GM12878 (cell line): ENCODE measurements around the gene KRT24. TPM values are rescaled to one million over a fixed set of nuclear protein-coding genes. Genes with fewer than 3 reads are reported as not detected.

Experiments used
- ATAC-seq: fragments of 200-7000 bp; cut with Tn5 transposase; 3 replicates; pipeline ENCODE4 v1.9.1; 2020; ENCODE audit warnings: mild to moderate bottlenecking, moderate library complexity
- BruUV-seq: library from RNA; stranded (reverse); fragments of 400-500 nt; replicated peaks from 2 replicates; lab custom pipeline; 2021; lab: Mats Ljungman, UMichigan
- CTCF ChIA-PET: fragments of 300-600 bp; sonication (Branson Sonifier 250); formaldehyde crosslinking; extraction: SDS; loops from one replicate; lab custom pipeline; 2021; ENCODE audit warnings: inconsistent platforms; lab: Yijun Ruan, JAX
- POLR2A ChIA-PET: fragments of 350-600 bp; formaldehyde crosslinking; extraction: SDS; loops from one replicate; lab custom pipeline; 2021; ENCODE audit warnings: inconsistent platforms; lab: Charles Lee
- RAD21 ChIA-PET: fragments of 300-600 bp; sonication (Branson Sonifier 250); formaldehyde crosslinking; loops from one replicate; lab custom pipeline; 2023; ENCODE audit warnings: antibody characterized with exemption; ENCODE audit not compliant: unreplicated experiment; lab: Charles Lee
- SMC1A ChIA-PET: fragments of 300-600 bp; sonication (Branson Sonifier 250); formaldehyde crosslinking; loops from one replicate; lab custom pipeline; 2023; ENCODE audit not compliant: unreplicated experiment, uncharacterized antibody; lab: Charles Lee
- DNase-seq: peaks from one replicate; pipeline ENCODE4 v3.0.0-alpha.2; 2011; ENCODE audit warnings: low read depth, low spot score
- FAIRE-seq: peaks from 3 replicates; lab custom pipeline; 2011; peaks lifted over from hg19 to GRCh38; lab: Jason Lieb, UNC
- H2AFZ ChIP-seq: 2 replicates; pipeline ENCODE4 v1.6.0; 2011; ENCODE audit warnings: low read depth, low read length, control low read depth; ENCODE audit not compliant: control insufficient read depth
- H3K27ac ChIP-seq: 2 replicates; pipeline ENCODE4 v1.5.1; 2011; ENCODE audit warnings: control low read depth; ENCODE audit not compliant: control insufficient read depth, insufficient read depth
- H3K27me3 ChIP-seq, 2 experiments: replicated peaks in 1 of 2; 2 replicates each; pipeline versions ENCODE4 v1.6.0 to v1.6.1; 2011; ENCODE audit warnings: low read length in 1 of 2; ENCODE audit not compliant: control insufficient read depth in 2 of 2, insufficient read depth in 2 of 2
- H3K36me3 ChIP-seq, 2 experiments: 2 replicates each; pipeline ENCODE4 v1.5.1; 2011; ENCODE audit warnings: low read length in 1 of 2; ENCODE audit not compliant: control insufficient read depth in 2 of 2, insufficient read depth in 2 of 2
- H3K4me1 ChIP-seq: 2 replicates; pipeline ENCODE4 v1.6.1; 2011; ENCODE audit warnings: mild to moderate bottlenecking, low read length, moderate library complexity, mixed read lengths; ENCODE audit not compliant: control insufficient read depth, insufficient read depth
- H3K4me2 ChIP-seq: 2 replicates; pipeline ENCODE4 v1.6.0; 2011; ENCODE audit warnings: control low read depth; ENCODE audit not compliant: control insufficient read depth, insufficient read depth
- H3K4me3 ChIP-seq: fragments of 200-600 bp; sonication (generic); 2 replicates; pipeline ENCODE4 v1.5.1; 2016
- H3K79me2 ChIP-seq: 2 replicates; pipeline ENCODE4 v1.6.0; 2011; ENCODE audit warnings: low read length; ENCODE audit not compliant: control insufficient read depth, insufficient read depth
- H3K9ac ChIP-seq: 2 replicates; pipeline ENCODE4 v1.8.0; 2011; ENCODE audit warnings: low read length, control low read depth, mixed read lengths; ENCODE audit not compliant: control insufficient read depth, insufficient read depth
- H3K9me3 ChIP-seq: replicated peaks from 3 replicates; pipeline ENCODE4 v1.5.1; 2011; ENCODE audit warnings: mild to moderate bottlenecking, low read length; ENCODE audit not compliant: control insufficient read depth, insufficient read depth
- H4K20me1 ChIP-seq: 2 replicates; pipeline ENCODE4 v1.6.0; 2011; ENCODE audit not compliant: control insufficient read depth, insufficient read depth
- NRF1 ChIP-seq: conservative IDR thresholded peaks from 2 replicates; pipeline ENCODE4 v1.6.1; 2011; ENCODE audit warnings: mild to moderate bottlenecking, low read depth, low read length, improper control_type of control experiment
- WRNIP1 ChIP-seq: IDR thresholded peaks from 2 replicates; pipeline ENCODE4 v1.6.1; 2011; ENCODE audit warnings: low read depth, low read length, improper control_type of control experiment, borderline replicate concordance
- WGBS: methylation state at CpG from one replicate; pipeline ENCODE4 v1.1.6; 2016; ENCODE audit warnings: low lambda C conversion rate; ENCODE audit not compliant: insufficient replicate concordance, insufficient coverage; ENCODE audit errors: missing lambda C conversion rate; 5-methylcytosine and 5-hydroxymethylcytosine counted together
- in situ Hi-C: fragments of 300-500 bp; cut with MboI; formaldehyde crosslinking; loops from 9 replicates; pipeline ENCODE4 v1.14.3; 2018; ENCODE audit warnings: mixed read lengths
- intact Hi-C: fragments of 100-400 bp; cut with micrococcal nuclease; formaldehyde crosslinking; loops from one replicate; pipeline ENCODE4 v1.14.2; 2022; ENCODE audit not compliant: unreplicated experiment
- polyA plus RNA-seq, 11 experiments: library from polyadenylated mRNA; depleted of rRNA in 4 of 11; unstranded in 6 of 11; stranded (reverse) in 5 of 11; fragments of >200 nt; fragmentation: Nextera tagmentation in 4 of 11; fragmentation: Illumina TruSeq in 1 of 11; extraction: Ambion mirVana in 4 of 11; extraction: Trizol in 1 of 11; gene quantifications; 1 replicate in 1 of 11; 2 replicates in 10 of 11; pipeline versions ENCODE4 v1.2.1 to v1.2.3, GENCODE V29; 2011 to 2016; ENCODE audit warnings: inconsistent platforms in 2 of 11, missing spikeins in 2 of 11, low read depth in 1 of 11
- total RNA-seq, 4 experiments: library from RNA; depleted of rRNA in 3 of 4; stranded (reverse); fragments of >200 nt in 3 of 4; fragmentation: Illumina TruSeq in 1 of 4; extraction: Trizol in 1 of 4; gene quantifications; 2 replicates each; pipeline versions ENCODE4 v1.2.1 to v1.2.3, GENCODE V29; 2013 to 2021
- TF ChIP-seq, protein P1 (sequence below): fragments of 150-350 bp; IDR thresholded peaks from 2 replicates; pipeline ENCODE4 v1.6.1; 2016; ENCODE audit warnings: low read depth, low read length
- TF ChIP-seq, protein P2 (sequence below): fragments of 150-350 bp; IDR thresholded peaks from 2 replicates; pipeline ENCODE4 v1.6.1; 2014; ENCODE audit warnings: mild to moderate bottlenecking, low read depth, low read length
- TF ChIP-seq, protein P3 (sequence below): fragments of 450-650 bp; IDR thresholded peaks from 2 replicates; pipeline ENCODE4 v1.6.1; 2017; ENCODE audit warnings: mild to moderate bottlenecking, moderate library complexity

The KRT24 gene
- total and polyA plus RNA-seq, 10 of the 15 experiments (the other 5 are each of a cell fraction or from before 2014, with no cell fraction given): not detected

DNA sequence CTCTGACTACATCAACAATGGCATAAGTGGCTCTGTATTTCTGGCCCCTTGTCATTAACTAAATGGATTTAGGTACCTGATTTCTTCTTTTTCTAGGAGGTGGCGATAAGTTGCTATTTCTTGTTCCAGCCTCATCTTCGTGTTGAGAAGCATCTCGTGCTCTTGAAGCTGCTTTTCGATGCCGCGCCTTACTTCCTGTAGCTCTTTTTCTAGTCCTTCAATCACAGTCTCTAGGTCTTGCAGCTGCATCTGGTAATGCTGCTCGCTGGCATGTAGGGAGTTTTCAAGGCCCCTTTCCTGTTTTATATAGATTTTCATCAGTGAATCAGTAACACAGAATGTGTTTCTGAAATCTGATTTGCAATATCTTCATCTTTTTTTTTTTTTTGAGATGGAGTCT, 43.6 kb downstream of the KRT24 start:
- Histone ChIP-seq H4K20me1 (no peaks in the 10 kb centered on the region), H3K27ac (no peak overlapping the region), H2AFZ (no peak overlapping the region), H3K27me3 (peaks cover 1 to 13% of the 10 kb centered on the region in 2 experiments; a peak in 2 of 4 replicates), H3K4me1 (no peaks in the 10 kb centered on the region), H3K9me3 (no peaks in the 10 kb centered on the region), H3K4me3 (no peak overlapping the region), H3K9ac (no peak overlapping the region), H3K79me2 (no peaks in the 10 kb centered on the region), H3K36me3 (no peaks in the 10 kb centered on the region), H3K4me2 (no peak overlapping the region)
- intact Hi-C loops (no loop called here), in situ Hi-C loops (no loop called here)
- CTCF ChIA-PET: no interaction called here
- BruUV-seq: no TSS peak
- 60% methylated on average over 7 of the region's 7 CpGs for WGBS
- SMC1A ChIA-PET: interaction anchor here (1.0 kb wide), 1 partner anchor 131 kb away, joined by 3 read pairs; no protein-coding TSS in a partner anchor
- POLR2A ChIA-PET: no interaction called here
- FAIRE-seq (no peak), DNase-seq (no peak), ATAC-seq (no peak)
- RAD21 ChIA-PET: no interaction called here
- TF ChIP-seq, protein P1, sequence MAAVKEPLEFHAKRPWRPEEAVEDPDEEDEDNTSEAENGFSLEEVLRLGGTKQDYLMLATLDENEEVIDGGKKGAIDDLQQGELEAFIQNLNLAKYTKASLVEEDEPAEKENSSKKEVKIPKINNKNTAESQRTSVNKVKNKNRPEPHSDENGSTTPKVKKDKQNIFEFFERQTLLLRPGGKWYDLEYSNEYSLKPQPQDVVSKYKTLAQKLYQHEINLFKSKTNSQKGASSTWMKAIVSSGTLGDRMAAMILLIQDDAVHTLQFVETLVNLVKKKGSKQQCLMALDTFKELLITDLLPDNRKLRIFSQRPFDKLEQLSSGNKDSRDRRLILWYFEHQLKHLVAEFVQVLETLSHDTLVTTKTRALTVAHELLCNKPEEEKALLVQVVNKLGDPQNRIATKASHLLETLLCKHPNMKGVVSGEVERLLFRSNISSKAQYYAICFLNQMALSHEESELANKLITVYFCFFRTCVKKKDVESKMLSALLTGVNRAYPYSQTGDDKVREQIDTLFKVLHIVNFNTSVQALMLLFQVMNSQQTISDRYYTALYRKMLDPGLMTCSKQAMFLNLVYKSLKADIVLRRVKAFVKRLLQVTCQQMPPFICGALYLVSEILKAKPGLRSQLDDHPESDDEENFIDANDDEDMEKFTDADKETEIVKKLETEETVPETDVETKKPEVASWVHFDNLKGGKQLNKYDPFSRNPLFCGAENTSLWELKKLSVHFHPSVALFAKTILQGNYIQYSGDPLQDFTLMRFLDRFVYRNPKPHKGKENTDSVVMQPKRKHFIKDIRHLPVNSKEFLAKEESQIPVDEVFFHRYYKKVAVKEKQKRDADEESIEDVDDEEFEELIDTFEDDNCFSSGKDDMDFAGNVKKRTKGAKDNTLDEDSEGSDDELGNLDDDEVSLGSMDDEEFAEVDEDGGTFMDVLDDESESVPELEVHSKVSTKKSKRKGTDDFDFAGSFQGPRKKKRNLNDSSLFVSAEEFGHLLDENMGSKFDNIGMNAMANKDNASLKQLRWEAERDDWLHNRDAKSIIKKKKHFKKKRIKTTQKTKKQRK: no peak

DNA sequence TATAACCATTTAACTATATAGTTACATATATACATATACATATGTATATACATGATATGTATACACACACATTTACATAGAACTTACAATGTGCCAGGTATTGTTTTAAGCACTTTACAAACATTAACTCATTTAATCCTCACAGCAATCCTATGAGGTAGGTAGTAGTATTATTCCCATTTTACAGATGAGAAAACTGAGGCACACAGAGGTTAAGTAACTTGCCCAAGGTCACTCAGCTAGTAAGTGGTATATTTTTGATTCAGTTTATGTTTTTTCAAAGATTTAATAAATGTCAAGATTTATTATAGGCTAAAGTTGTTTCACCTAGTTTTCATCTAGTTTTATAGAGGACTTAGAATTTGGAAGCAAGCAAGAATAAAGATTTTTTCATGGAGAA, 45.2 kb downstream of the KRT24 start:
- DNase-seq (no peak), FAIRE-seq (no peak), ATAC-seq (no peak)
- intact Hi-C loops (no loop called here), in situ Hi-C loops (no loop called here)
- TF ChIP-seq, protein P2, sequence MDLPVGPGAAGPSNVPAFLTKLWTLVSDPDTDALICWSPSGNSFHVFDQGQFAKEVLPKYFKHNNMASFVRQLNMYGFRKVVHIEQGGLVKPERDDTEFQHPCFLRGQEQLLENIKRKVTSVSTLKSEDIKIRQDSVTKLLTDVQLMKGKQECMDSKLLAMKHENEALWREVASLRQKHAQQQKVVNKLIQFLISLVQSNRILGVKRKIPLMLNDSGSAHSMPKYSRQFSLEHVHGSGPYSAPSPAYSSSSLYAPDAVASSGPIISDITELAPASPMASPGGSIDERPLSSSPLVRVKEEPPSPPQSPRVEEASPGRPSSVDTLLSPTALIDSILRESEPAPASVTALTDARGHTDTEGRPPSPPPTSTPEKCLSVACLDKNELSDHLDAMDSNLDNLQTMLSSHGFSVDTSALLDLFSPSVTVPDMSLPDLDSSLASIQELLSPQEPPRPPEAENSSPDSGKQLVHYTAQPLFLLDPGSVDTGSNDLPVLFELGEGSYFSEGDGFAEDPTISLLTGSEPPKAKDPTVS: no peak
- TF ChIP-seq NRF1: no peak
- TF ChIP-seq WRNIP1: no peak
- TF ChIP-seq, protein P3, sequence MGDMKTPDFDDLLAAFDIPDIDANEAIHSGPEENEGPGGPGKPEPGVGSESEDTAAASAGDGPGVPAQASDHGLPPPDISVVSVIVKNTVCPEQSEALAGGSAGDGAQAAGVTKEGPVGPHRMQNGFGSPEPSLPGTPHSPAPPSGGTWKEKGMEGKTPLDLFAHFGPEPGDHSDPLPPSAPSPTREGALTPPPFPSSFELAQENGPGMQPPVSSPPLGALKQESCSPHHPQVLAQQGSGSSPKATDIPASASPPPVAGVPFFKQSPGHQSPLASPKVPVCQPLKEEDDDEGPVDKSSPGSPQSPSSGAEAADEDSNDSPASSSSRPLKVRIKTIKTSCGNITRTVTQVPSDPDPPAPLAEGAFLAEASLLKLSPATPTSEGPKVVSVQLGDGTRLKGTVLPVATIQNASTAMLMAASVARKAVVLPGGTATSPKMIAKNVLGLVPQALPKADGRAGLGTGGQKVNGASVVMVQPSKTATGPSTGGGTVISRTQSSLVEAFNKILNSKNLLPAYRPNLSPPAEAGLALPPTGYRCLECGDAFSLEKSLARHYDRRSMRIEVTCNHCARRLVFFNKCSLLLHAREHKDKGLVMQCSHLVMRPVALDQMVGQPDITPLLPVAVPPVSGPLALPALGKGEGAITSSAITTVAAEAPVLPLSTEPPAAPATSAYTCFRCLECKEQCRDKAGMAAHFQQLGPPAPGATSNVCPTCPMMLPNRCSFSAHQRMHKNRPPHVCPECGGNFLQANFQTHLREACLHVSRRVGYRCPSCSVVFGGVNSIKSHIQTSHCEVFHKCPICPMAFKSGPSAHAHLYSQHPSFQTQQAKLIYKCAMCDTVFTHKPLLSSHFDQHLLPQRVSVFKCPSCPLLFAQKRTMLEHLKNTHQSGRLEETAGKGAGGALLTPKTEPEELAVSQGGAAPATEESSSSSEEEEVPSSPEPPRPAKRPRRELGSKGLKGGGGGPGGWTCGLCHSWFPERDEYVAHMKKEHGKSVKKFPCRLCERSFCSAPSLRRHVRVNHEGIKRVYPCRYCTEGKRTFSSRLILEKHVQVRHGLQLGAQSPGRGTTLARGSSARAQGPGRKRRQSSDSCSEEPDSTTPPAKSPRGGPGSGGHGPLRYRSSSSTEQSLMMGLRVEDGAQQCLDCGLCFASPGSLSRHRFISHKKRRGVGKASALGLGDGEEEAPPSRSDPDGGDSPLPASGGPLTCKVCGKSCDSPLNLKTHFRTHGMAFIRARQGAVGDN: no peak
- H3K4me3 ChIP-seq: no peak overlapping the region
- no peak overlapping the region for H3K9ac ChIP-seq
- H3K79me2 ChIP-seq: no peaks in the 10 kb centered on the region
- H3K4me2 ChIP-seq: no peak overlapping the region
- H3K27me3 ChIP-seq: peaks cover 0 to 3% of the 10 kb centered on the region in 2 experiments; a peak in 1 of 4 replicates
- CTCF ChIA-PET: no interaction called here
- H3K27ac ChIP-seq: no peak overlapping the region
- RAD21 ChIA-PET: no interaction called here
- no peaks in the 10 kb centered on the region for H3K4me1 ChIP-seq
- no peaks in the 10 kb centered on the region for H3K9me3 ChIP-seq
- POLR2A ChIA-PET: interaction anchor here (0.6 kb wide), 1 partner anchor 20 kb away, joined by 4 read pairs; no protein-coding TSS in a partner anchor
- SMC1A ChIA-PET: no interaction called here
- BruUV-seq: no TSS peak
- H2AFZ ChIP-seq: no peak overlapping the region
- no peaks in the 10 kb centered on the region for H4K20me1 ChIP-seq
- no peaks in the 10 kb centered on the region for H3K36me3 ChIP-seq
